Stromal cell of bone marrow (primary cell): ENCODE data around the gene PCDHGB3.
A peak's percentile ranks its signal among the peaks of the same experiment; 100 is the strongest.

Experiments used
- DNase-seq: peaks from one replicate; pipeline ENCODE4 v3.0.0-alpha.2; 2012; ENCODE audit warnings: low read depth

The PCDHGB3 gene

GRCh38 chr5:141419074-141419880, 49.2 kb downstream of the PCDHGB3 start:
- no peak for DNase-seq

- DNase-seq: peak; percentile 47
Measured at GRCh38 chr5:141420855-141421488, 50.9 kb downstream of the PCDHGB3 start, which contains the start of gene PCDHGA11. Gene PCDHGA11, plus strand, starts transcription at chr5:141421051. Its CDS starts 177 bp downstream, at chr5:141421228.

- DNase-seq: no peak
Measured at GRCh38 chr5:141421489-141421855, 51.4 kb downstream of the PCDHGB3 start.
